ENCODE measurements around the gene CFAP91.
"Not testable (repeated sequence)": the region's sequence is repeated elsewhere in the genome, so short reads cannot be mapped to it uniquely, and the experiment has no call there.

Gene CFAP91

GRCh38 chr3:119678209-119678608 lies 24.6 kb upstream of the CFAP91 start:
- DNase-seq, result not testable (repeated sequence)

- DNase-seq, result no peak
Measured at GRCh38 chr3:119679874-119680273, 22.9 kb upstream of the CFAP91 start.

- no peak for DNase-seq
Measured at GRCh38 chr3:119681279-119681678, 21.5 kb upstream of the CFAP91 start.

- DNase-seq, result no peak
Measured at GRCh38 chr3:119683421-119683820, 19.4 kb upstream of the CFAP91 start.

- DNase-seq, result no peak
Measured at GRCh38 chr3:119690043-119690656, 12.7 kb upstream of the CFAP91 start.

GRCh38 chr3:119695480-119695879 lies 7.3 kb upstream of the CFAP91 start:
- no peak for DNase-seq

- no peak for DNase-seq
Measured at GRCh38 chr3:119697394-119697793, 5.4 kb upstream of the CFAP91 start.

- DNase-seq, result no peak
Measured at GRCh38 chr3:119700269-119700919, 2.4 kb upstream of the CFAP91 start.

GRCh38 chr3:119700920-119701734 lies 1.7 kb upstream of the CFAP91 start:
- DNase-seq, result no peak

GRCh38 chr3:119703820-119704531 lies 1.2 kb downstream of the CFAP91 start:
- no peak for DNase-seq

- no peak for DNase-seq
Measured at GRCh38 chr3:119715105-119715504, 12.3 kb downstream of the CFAP91 start.

- no peak for DNase-seq
Measured at GRCh38 chr3:119716998-119717397, 14.2 kb downstream of the CFAP91 start.

GRCh38 chr3:119717520-119717919 lies 14.7 kb downstream of the CFAP91 start:
- no peak for DNase-seq

GRCh38 chr3:119723022-119723421 lies 20.2 kb downstream of the CFAP91 start:
- DNase-seq, result no peak

GRCh38 chr3:119726909-119727308 lies 24.1 kb downstream of the CFAP91 start:
- DNase-seq, result no peak

GRCh38 chr3:119729996-119730395 lies 27.2 kb downstream of the CFAP91 start:
- DNase-seq, result no peak

GRCh38 chr3:119731560-119732343 lies 28.9 kb downstream of the CFAP91 start:
- no peak for DNase-seq

GRCh38 chr3:119733812-119734211 lies 31.0 kb downstream of the CFAP91 start:
- no peak for DNase-seq

GRCh38 chr3:119738741-119739140 lies 35.9 kb downstream of the CFAP91 start:
- no peak for DNase-seq

- DNase-seq, result no peak
Measured at GRCh38 chr3:119741657-119742590, 39.1 kb downstream of the CFAP91 start.

- no peak for DNase-seq
Measured at GRCh38 chr3:119743921-119744320, 41.1 kb downstream of the CFAP91 start.
